Lung (tissue), 12 donors: Measurements from ENCODE around the gene CRYM. TPM values are rescaled to one million over a fixed set of nuclear protein-coding genes. Genes with fewer than 3 reads are reported as not detected.

ENCODE experiments used
- ATAC-seq: fragments of 200-7000 bp; cut with Tn5 transposase; one replicate; pipeline ENCODE4 v1.9.1; 2020; ENCODE audit warnings: moderate number of reproducible peaks; ENCODE audit not compliant: insufficient read depth, low FRiP score
- DNase-seq, 3 donors: peaks; one replicate each; pipeline ENCODE4 v3.0.0-alpha.2; 2013 to 2017
- H3K27ac ChIP-seq, 2 donors: one replicate each; pipeline ENCODE4 v1.5.1; 2013; ENCODE audit warnings: mild to moderate bottlenecking in 2 of 2, moderate library complexity in 2 of 2, control low read depth in 1 of 2, inconsistent platforms in 1 of 2, low read depth in 1 of 2, low read length in 1 of 2
- H3K27me3 ChIP-seq, 3 donors: one replicate each; pipeline ENCODE4 v1.5.1; 2013; ENCODE audit warnings: low read length in 2 of 3; ENCODE audit not compliant: control insufficient read depth in 3 of 3, insufficient read depth in 3 of 3
- H3K36me3 ChIP-seq, 4 donors: one replicate each; pipeline ENCODE4 v1.5.1; 2013; ENCODE audit warnings: low read length in 4 of 4, mild to moderate bottlenecking in 1 of 4, moderate library complexity in 1 of 4; ENCODE audit not compliant: control insufficient read depth in 4 of 4, insufficient read depth in 4 of 4
- H3K4me1 ChIP-seq, 5 donors: one replicate each; pipeline ENCODE4 v1.5.1; 2013; ENCODE audit warnings: low read length in 5 of 5, mild to moderate bottlenecking in 2 of 5, moderate library complexity in 1 of 5; ENCODE audit not compliant: control insufficient read depth in 5 of 5, insufficient read depth in 5 of 5
- H3K4me3 ChIP-seq: one replicate; pipeline ENCODE4 v1.5.1; 2013; ENCODE audit warnings: mild to moderate bottlenecking, control low read depth, moderate library complexity
- H3K9ac ChIP-seq, 2 donors: one replicate each; pipeline ENCODE4 v1.5.1; 2013; ENCODE audit warnings: low read length in 2 of 2, control low read depth in 1 of 2; ENCODE audit not compliant: insufficient read depth in 1 of 2
- H3K9me3 ChIP-seq, 4 donors: one replicate each; pipeline ENCODE4 v1.5.1; 2013; ENCODE audit warnings: low read length in 3 of 4, mild to moderate bottlenecking in 1 of 4, moderate library complexity in 1 of 4; ENCODE audit not compliant: control insufficient read depth in 4 of 4, insufficient read depth in 3 of 4
- CTCF ChIP-seq: IDR thresholded peaks from 2 replicates; pipeline ENCODE4 v1.5.1; 2012; ENCODE audit warnings: mild to moderate bottlenecking; ENCODE audit errors: control extremely low read depth, extremely low read depth
- WGBS, 2 donors: extraction: QIAGEN DNeasy Blood & Tissue Kit; methylation state at CpG; one replicate each; pipeline ENCODE4 v1.1.7; 2013; 5-methylcytosine and 5-hydroxymethylcytosine counted together
- polyA plus RNA-seq, 2 donors: library from polyadenylated mRNA; stranded (reverse); fragments of 200-250 nt; gene quantifications; one replicate each; pipeline ENCODE4 v1.2.1, GENCODE V29; 2013
- total RNA-seq, 2 donors: library from RNA; depleted of rRNA in 1 of 2; stranded (reverse); fragments of >200 nt in 1 of 2; gene quantifications; one replicate each; pipeline ENCODE4 v1.2.1, GENCODE V29; 2014 to 2021
- donor health status: control.
- donor health status: control.
- donor health status: Bipolar disorder and iron deficiency.
- donor health status: healthy.
- donor health status: DM: yes; HTN: yes; CAD: no.

The CRYM gene
- total and polyA plus RNA-seq, 4 donors: 5.4 to 11.9 (median 9.3) TPM

GRCh38 chr16:21227866-21228265, 50.2 kb downstream of the CRYM start:
- Histone ChIP-seq H3K9me3 (no peaks in the 10 kb centered on the region), H3K27me3 (no peaks in the 10 kb centered on the region), H3K9ac (no peak overlapping the region), H3K4me3 (no peak overlapping the region), H3K27ac (no peak overlapping the region), H3K4me1 (no peaks in the 10 kb centered on the region), H3K36me3 (no peaks in the 10 kb centered on the region)
- ATAC-seq (no peak), DNase-seq (no peak)
- no peak for TF ChIP-seq CTCF

GRCh38 chr16:21226749-21227148, 51.3 kb downstream of the CRYM start:
- ATAC-seq: no peak
- no peak overlapping the region for H3K9ac ChIP-seq
- H3K27me3 ChIP-seq: peaks cover 0 to 2% (median 0%) of the 10 kb centered on the region in 3 donors
- no peaks in the 10 kb centered on the region for H3K9me3 ChIP-seq
- DNase-seq: no peak
- no peaks in the 10 kb centered on the region for H3K4me1 ChIP-seq
- H3K36me3 ChIP-seq: no peaks in the 10 kb centered on the region
- H3K27ac ChIP-seq: no peak overlapping the region
- TF ChIP-seq CTCF: no peak
- H3K4me3 ChIP-seq: no peak overlapping the region

GRCh38 chr16:21224800-21225199, 53.3 kb downstream of the CRYM start:
- H3K27me3 ChIP-seq: peaks cover 0 to 2% (median 0%) of the 10 kb centered on the region in 3 donors

More at GRCh38 chr16:21224800-21225199, 53.3 kb downstream of the CRYM start:
- no peak for DNase-seq
- H3K9ac ChIP-seq: no peak overlapping the region
- H3K9me3 ChIP-seq: no peaks in the 10 kb centered on the region
- no peak overlapping the region for H3K4me3 ChIP-seq
- TF ChIP-seq CTCF: no peak
- H3K4me1 ChIP-seq: no peaks in the 10 kb centered on the region
- no peaks in the 10 kb centered on the region for H3K36me3 ChIP-seq
- no peak for ATAC-seq
- 29 to 39% methylated on average over 2 of the region's 2 CpGs for WGBS, 2 donors
- H3K27ac ChIP-seq: no peak overlapping the region
